Type B pancreatic cell (in vitro differentiated cells): ENCODE data around the gene EYA4. TPM values are rescaled to one million over a fixed set of nuclear protein-coding genes. Genes with fewer than 3 reads are reported as not detected.

Source experiments
- DNase-seq: peaks from one replicate; pipeline ENCODE4 v3.0.0; 2021; ENCODE audit warnings: mixed read lengths; ENCODE audit not compliant: unreplicated experiment; ENCODE audit errors: extremely low spot score
- H3K27ac Mint-ChIP-seq: 2 replicates; pipeline ENCODE4 v1.8.0; 2021; ENCODE audit warnings: mild to moderate bottlenecking, mixed read lengths
- H3K27me3 Mint-ChIP-seq: 2 replicates; pipeline ENCODE4 v1.8.0; 2021; ENCODE audit warnings: mixed read lengths
- H3K36me3 Mint-ChIP-seq: 2 replicates; pipeline ENCODE4 v1.8.0; 2021; ENCODE audit warnings: mixed read lengths
- H3K4me1 Mint-ChIP-seq: one replicate; pipeline ENCODE4 v1.8.0; 2021; ENCODE audit warnings: mixed read lengths; ENCODE audit not compliant: unreplicated experiment
- H3K4me3 Mint-ChIP-seq: 2 replicates; pipeline ENCODE4 v1.8.0; 2021; ENCODE audit warnings: mild to moderate bottlenecking, mixed read lengths
- H3K9me3 Mint-ChIP-seq: 2 replicates; pipeline ENCODE4 v1.8.0; 2021; ENCODE audit warnings: mixed read lengths
- CTCF ChIP-seq: fragments of 200-600 bp; sonication (generic); conservative IDR thresholded peaks from 2 replicates; pipeline ENCODE4 v1.5.0; 2021; ENCODE audit warnings: antibody characterized with exemption, mild to moderate bottlenecking
- total RNA-seq: library from RNA; stranded (reverse); gene quantifications from 2 replicates; pipeline ENCODE4 v1.2.1, GENCODE V29; 2021; ENCODE audit warnings: low replicate concordance

The EYA4 gene
- total RNA-seq, 1 donor from 2014 or later = 29.7 TPM

DNA sequence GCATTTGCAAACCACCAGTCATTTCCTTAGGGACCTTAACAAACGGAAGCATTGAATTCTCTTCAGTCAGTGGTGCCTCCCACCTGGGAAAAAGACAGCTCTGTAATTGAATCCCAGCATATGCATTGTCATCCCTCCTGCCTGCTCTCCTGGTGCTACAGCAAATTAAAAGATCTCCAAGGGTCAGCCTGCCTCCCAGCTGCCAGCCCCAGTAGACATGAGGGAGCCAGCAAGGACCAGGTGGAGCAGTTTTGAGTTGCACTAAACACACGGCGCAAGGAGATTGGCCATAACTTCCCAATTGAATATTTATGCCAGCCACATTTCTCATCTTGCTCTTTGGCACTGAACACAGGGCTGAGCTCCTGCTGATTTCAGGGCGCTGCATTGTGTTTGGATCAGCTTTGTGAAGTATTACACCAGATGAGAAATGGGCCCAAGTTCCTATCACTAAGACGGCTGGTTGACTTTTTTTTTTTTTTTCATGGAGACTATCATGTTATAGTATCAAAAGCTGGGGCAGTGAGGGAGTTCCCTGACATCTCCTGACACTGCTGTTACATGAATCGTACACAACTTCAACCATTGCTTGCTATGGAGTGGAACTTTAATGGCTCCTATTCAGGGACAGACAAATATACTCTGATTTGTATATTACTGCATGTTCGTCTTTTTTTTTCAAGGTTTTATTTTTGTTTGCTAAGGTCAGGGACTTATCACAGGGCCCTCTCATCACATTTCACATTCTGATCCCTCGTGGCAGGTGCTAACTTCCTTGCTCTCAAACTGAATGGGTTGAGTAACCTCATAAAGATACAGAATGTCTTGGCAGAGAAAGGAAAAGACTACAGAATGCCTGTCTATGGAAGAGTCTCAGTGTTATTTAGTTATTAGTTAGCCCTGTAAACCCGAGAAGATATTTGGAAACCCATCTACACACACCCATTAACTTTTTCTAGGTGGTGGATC is 191.1 kb downstream of the EYA4 start:
- H3K27ac Mint-ChIP-seq = peak overlapping the region; percentile 20
- peaks cover 25% of the 10 kb centered on the region for H3K4me1 Mint-ChIP-seq
- peak overlapping the region; percentile 35 for H3K4me3 Mint-ChIP-seq
- no peak for DNase-seq
- TF ChIP-seq CTCF = no peak
- H3K36me3 Mint-ChIP-seq = peaks cover 4% of the 10 kb centered on the region
- H3K9me3 Mint-ChIP-seq = peaks cover 7% of the 10 kb centered on the region
- no peaks in the 10 kb centered on the region for H3K27me3 Mint-ChIP-seq

- DNase-seq = no peak
- Mint-ChIP-seq H3K36me3 (peaks cover 4% of the 10 kb centered on the region), H3K4me3 (no peak overlapping the region), H3K9me3 (no peaks in the 10 kb centered on the region), H3K27me3 (no peaks in the 10 kb centered on the region), H3K27ac (no peak overlapping the region), H3K4me1 (peaks cover 25% of the 10 kb centered on the region)
- no peak for TF ChIP-seq CTCF
These were observed 194.0 kb downstream of the EYA4 start for GRCh38 chr6:133435065-133435728.

GRCh38 chr6:133436652-133437051 is 195.5 kb downstream of the EYA4 start:
- Mint-ChIP-seq H3K27me3 (no peaks in the 10 kb centered on the region), H3K27ac (no peak overlapping the region), H3K36me3 (no peaks in the 10 kb centered on the region), H3K4me3 (no peak overlapping the region), H3K9me3 (no peaks in the 10 kb centered on the region), H3K4me1 (peaks cover 17% of the 10 kb centered on the region)
- no peak for DNase-seq
- no peak for TF ChIP-seq CTCF

DNA sequence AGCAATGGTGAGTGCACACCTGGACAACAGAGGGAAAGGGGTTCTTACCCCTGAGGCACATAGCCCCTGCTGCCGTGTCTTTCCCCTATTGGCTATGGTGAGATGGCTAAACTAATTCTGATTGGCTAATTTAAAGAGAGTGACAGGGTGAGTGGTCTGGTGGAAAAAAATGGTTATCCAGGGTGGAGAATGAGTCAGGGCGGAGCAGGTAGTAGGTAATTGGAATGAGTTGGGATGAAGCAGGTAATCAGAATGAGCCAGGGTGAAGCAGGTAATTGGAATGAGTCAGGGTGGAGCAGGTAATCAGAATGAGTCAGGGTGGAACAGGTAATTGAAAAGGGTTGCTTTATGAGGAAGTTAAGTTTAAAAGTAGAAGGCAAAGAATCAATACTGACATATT is 200.3 kb downstream of the EYA4 start:
- no peaks in the 10 kb centered on the region for H3K27me3 Mint-ChIP-seq
- H3K4me1 Mint-ChIP-seq = no peaks in the 10 kb centered on the region
- TF ChIP-seq CTCF = no peak
- H3K4me3 Mint-ChIP-seq = no peak overlapping the region
- H3K27ac Mint-ChIP-seq = no peak overlapping the region
- DNase-seq = no peak
- H3K36me3 Mint-ChIP-seq = peaks cover 4% of the 10 kb centered on the region
- no peaks in the 10 kb centered on the region for H3K9me3 Mint-ChIP-seq

DNA sequence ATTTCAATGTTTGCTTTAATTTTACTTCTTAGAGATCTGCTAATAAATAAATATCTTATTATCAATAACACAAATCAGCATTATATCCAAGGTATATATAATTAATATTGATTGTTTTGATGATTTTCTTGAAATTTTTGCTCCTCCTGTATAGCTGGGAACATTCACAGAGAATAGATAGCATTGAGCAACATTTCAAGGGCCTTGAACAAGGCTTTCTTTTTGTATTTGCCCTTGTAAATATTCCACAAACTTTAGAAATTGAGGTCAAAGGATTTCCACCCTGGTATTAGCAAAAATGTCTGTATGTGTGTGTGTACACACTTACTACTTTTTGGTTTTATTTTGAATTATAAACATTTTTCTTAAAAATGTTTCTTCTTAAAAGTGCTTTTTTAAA is 205.6 kb downstream of the EYA4 start:
- no peak for TF ChIP-seq CTCF
- Mint-ChIP-seq H3K36me3 (peaks cover 4% of the 10 kb centered on the region), H3K4me1 (peaks cover 5% of the 10 kb centered on the region), H3K27ac (no peak overlapping the region), H3K9me3 (no peaks in the 10 kb centered on the region), H3K4me3 (no peak overlapping the region), H3K27me3 (no peaks in the 10 kb centered on the region)
- no peak for DNase-seq
